HTERT RPE-1 (cell line): ENCODE data around the gene FGF22.

Experiments used
- in situ Hi-C: fragments of 300-500 bp; cut with MboI; formaldehyde crosslinking; loops from 4 replicates; pipeline ENCODE4 v1.14.3; 2020; ENCODE audit warnings: low sequenced_read_pairs

FGF22 gene

GRCh38 chr19:677601-678436 is 38.1 kb downstream of the FGF22 start:
- in situ Hi-C loops, result no loop called here

- in situ Hi-C loops, result no loop called here
Measured at GRCh38 chr19:678791-679388, 39.2 kb downstream of the FGF22 start.

GRCh38 chr19:679418-680286 is 40.0 kb downstream of the FGF22 start:
- in situ Hi-C loops, result no loop called here

- in situ Hi-C loops, result no loop called here
Measured at GRCh38 chr19:680287-681028, 40.8 kb downstream of the FGF22 start.

GRCh38 chr19:681029-682019 is 41.6 kb downstream of the FGF22 start:
- in situ Hi-C loops, result no loop called here

- in situ Hi-C loops, result no loop called here
Measured at GRCh38 chr19:682678-683320, 43.1 kb downstream of the FGF22 start.

- in situ Hi-C loops, result no loop called here
Measured at GRCh38 chr19:685454-685931, 45.8 kb downstream of the FGF22 start.

GRCh38 chr19:686589-687297 is 47.1 kb downstream of the FGF22 start:
- in situ Hi-C loops, result no loop called here

- in situ Hi-C loops, result no loop called here
Measured at GRCh38 chr19:687569-688166, 48.0 kb downstream of the FGF22 start.

GRCh38 chr19:688214-688613 is 48.5 kb downstream of the FGF22 start:
- in situ Hi-C loops, result no loop called here

- in situ Hi-C loops, result no loop called here
Measured at GRCh38 chr19:688992-689391, 49.3 kb downstream of the FGF22 start.

GRCh38 chr19:690203-690602 is 50.5 kb downstream of the FGF22 start:
- in situ Hi-C loops, result no loop called here
